LoVo (cell line): Measurements from ENCODE around the gene ANO8.
A peak's percentile ranks its signal among the peaks of the same experiment; 100 is the strongest.
"Not testable (repeated sequence)": the region's sequence is repeated elsewhere in the genome, so short reads cannot be mapped to it uniquely, and the experiment has no call there.

Experiments
- DNase-seq: peaks from one replicate; pipeline ENCODE4 v3.0.0-alpha.2; 2016; ENCODE audit warnings: low spot score

The ANO8 gene

DNA sequence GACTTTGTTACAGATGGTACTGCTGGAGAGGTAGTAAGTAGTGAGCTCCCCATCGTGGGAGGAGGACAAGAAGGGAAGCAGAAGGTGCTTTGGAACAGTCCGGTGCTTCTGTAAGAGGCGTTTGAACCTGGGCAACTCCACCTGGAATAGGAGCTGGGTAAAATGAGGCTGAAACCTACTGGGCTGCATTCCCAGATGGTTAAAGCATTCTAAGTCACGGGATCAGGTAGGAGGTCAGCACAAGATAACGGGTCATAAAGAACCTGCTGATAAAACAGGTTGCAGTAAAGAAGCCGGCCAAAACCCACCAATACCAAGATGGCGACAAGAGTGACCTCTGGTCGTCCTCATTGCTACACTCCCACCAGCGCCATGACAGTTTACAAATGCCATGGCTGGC, 47.9 kb downstream of the ANO8 start:
- no peak for DNase-seq

DNA sequence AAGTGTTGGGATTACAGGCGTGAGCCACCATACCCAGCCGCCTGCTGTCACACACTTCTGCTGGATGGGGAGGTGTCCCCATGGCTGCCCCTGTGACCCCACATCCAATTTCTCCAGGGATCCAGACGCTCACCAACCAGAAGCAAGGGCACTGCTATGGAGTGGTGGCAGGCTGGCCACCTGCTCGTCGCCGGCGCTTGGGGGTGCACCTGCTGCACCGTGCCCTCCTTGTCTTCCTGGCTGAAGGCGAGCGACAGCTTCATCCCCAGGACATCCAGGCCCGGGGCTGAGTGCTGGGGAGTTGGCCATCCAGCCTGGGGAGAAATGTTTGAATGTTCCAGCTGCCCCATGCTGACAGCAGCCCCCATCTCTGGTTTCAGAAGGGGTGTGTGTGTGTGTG, 48.4 kb downstream of the ANO8 start:
- no peak for DNase-seq

- no peak for DNase-seq
Measured at GRCh38 chr19:17285415-17286135, 49.1 kb downstream of the ANO8 start.

DNA sequence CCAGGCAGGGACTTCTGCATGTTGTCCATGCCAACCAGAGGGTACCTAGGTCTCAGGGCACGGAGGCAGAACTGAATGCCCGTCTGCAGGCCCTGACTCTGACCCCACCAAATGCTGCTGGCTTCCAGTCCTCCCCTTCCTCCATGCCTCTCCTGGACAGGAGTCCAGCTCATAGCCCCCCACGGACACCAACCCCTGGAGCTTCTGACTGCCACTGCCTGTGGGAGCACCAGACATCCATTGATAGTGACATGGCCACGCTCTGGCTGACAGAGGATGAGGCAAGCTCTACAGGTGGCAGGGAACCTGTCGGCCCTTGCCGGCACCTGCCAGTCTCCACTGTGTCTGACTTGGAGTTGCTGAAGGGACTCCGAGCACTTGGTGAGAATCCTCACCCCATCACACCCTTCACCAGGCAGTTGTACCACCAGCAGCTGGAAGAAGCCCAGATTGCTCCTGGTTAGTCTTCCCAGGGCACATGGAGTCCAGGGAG, 51.1 kb downstream of the ANO8 start:
- no peak for DNase-seq

GRCh38 chr19:17282488-17283125, 52.0 kb downstream of the ANO8 start:
- DNase-seq: peak; percentile 80

DNA sequence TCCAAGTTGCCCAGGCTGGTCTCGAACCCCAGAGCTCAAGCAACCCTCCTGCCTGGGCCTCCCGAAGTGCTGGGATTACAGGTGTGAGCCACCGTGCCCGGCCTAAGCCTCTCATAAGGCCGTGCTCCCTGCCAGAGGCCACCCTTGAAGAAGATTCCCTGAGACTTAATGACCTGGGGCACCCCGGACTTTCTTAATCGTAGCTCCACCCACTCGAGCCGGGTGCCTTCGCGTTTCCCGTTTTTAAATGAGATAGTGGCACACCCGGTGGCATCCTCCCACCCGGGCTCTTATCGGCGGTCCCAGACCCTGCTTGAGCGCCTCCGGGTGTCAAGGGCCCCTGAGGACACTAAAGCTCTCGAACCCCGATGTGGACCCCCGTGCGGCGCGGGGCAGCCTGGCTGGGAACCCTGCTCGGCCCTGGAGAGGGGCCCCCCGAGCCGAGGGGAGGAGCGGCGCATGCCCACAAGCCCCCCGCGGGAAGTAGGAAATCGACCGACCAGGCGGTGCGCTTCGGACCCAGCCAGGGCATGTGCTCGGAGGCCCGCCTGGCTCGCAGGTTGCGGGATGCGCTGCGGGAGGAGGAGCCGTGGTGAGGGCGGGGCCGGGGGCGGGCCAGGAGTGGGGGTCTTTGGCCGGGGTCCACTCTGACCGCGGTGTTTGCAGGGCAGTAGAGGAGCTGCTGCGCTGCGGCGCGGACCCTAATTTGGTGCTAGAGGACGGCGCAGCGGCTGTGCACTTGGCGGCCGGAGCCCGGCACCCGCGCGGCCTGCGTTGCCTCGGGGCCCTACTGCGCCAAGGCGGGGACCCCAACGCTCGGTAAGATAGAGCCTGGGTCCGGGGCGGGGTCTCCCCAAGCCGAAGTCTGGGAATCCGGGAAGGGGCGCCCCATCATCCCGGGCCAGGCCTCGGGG, 53.0 kb downstream of the ANO8 start, which contains the start of gene ANKLE1:
Gene ANKLE1, plus strand, starts transcription at position 511 of the 914 bp plus-strand sequence. Its CDS starts 20 bp downstream, at position 531.
- DNase-seq: no peak

DNA sequence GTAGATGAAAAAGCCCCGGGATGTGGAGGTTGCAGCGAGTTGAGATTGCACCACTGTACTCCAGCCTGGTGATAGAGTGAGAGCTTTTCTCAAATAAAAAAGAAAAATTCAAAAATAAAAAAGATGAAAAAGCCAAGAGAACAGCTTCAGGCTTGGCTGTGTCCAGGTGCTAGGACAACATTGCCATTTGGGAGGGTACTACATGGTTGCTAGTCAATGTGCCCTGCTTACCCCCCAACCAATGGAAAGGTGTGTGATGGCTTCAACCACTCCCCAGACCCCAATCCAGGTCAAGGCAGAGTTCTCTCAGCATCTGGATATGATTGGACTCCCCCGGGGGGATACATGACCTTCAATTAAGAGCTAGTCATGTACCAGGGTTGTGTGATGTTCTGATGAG, 55.2 kb downstream of the ANO8 start:
- DNase-seq: no peak

DNA sequence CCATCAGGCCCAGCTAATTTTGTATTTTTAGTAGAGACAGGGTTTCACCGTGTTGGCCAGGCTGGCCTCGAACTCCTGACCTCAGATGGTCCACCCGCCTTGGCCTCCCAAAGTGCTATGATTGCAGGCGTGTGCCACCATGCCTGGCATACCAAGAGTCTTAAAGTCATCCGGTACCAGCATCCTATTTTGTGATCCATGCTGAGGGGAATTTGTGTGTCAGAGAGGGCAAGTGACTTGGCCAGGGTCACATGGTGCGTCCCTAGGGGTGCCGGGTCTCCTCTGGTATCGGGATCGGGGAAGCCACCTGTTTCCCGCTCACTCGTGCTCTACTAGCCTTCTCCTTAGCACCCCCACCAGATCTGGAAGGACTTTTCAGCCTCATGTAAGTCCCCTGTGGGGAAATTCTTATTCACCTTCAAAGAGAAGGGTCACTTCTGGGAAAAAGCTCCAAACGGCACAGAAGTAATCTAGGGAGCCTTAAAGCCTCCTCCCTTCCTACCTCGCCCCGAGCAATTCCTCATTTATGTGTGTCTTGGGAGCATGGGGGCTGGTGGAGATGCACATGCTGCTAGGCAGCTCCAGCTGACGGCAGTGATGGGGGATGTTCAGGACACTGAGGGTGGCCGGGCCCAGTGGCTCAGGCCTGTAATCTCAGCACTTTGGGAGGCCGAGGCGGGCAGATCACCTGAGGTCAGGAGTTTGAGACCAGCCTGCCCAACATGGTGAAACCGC, 59.0 kb downstream of the ANO8 start:
- DNase-seq: no peak

- DNase-seq: not testable (repeated sequence)
Measured at GRCh38 chr19:17274892-17275291, 59.8 kb downstream of the ANO8 start.
